ENCODE data around the gene S1PR3. TPM values are rescaled to one million over a fixed set of nuclear protein-coding genes. Genes with fewer than 3 reads are reported as not detected.
A peak's percentile ranks its signal among the peaks of the same experiment; 100 is the strongest.

Gene S1PR3
- total RNA-seq, 1 donor from 2014 or later: 10.0 TPM

- Histone ChIP-seq H3K9me3 (no peaks in the 10 kb centered on the region), H3K27me3 (ENCODE audit: low read depth) (peaks cover 11% of the 10 kb centered on the region), H3K4me3 (peak overlapping the region; percentile 66), H3K4me1 (peaks cover 33% of the 10 kb centered on the region), H3K27ac (no peak overlapping the region), H3K36me3 (no peaks in the 10 kb centered on the region)
- intact Hi-C loops (cut with DNase I): loop anchor here (10.0 kb wide), 1 partner anchor 399 kb away; no protein-coding TSS in a partner anchor
- no peak for TF ChIP-seq CTCF (IDR thresholded peaks at IDR 0.05)
- no peak for ATAC-seq
- DNase-seq: no peak
Observed at GRCh38 chr9:88993871-88994460, 2.7 kb downstream of the S1PR3 start.

GRCh38 chr9:88994469-88995199, 3.4 kb downstream of the S1PR3 start:
- Histone ChIP-seq H3K4me1 (peaks cover 33% of the 10 kb centered on the region), H3K4me3 (no peak overlapping the region), H3K36me3 (no peaks in the 10 kb centered on the region), H3K27ac (no peak overlapping the region), H3K9me3 (no peaks in the 10 kb centered on the region), H3K27me3 (ENCODE audit: low read depth) (peaks cover 11% of the 10 kb centered on the region)
- intact Hi-C loops (cut with DNase I): loop anchor here (10.0 kb wide), 1 partner anchor 400 kb away; no protein-coding TSS in a partner anchor
- no peak for TF ChIP-seq CTCF (IDR thresholded peaks at IDR 0.05)
- DNase-seq (no peak), ATAC-seq (no peak)

GRCh38 chr9:88995200-88995577, 3.9 kb downstream of the S1PR3 start:
- intact Hi-C loops (cut with DNase I): loop anchor here (10.0 kb wide), 1 partner anchor 400 kb away; no protein-coding TSS in a partner anchor
- no peak overlapping the region for H3K27ac ChIP-seq

GRCh38 chr9:88995627-88996026, 4.4 kb downstream of the S1PR3 start:
- DNase-seq (no peak), ATAC-seq (no peak)
- Histone ChIP-seq H3K4me3 (no peak overlapping the region), H3K36me3 (no peaks in the 10 kb centered on the region), H3K27ac (no peak overlapping the region), H3K4me1 (peaks cover 38% of the 10 kb centered on the region), H3K9me3 (no peaks in the 10 kb centered on the region), H3K27me3 (ENCODE audit: low read depth) (peaks cover 11% of the 10 kb centered on the region)
- TF ChIP-seq CTCF (IDR thresholded peaks at IDR 0.05): no peak
- intact Hi-C loops (cut with DNase I): loop anchor here (10.0 kb wide), 1 partner anchor 401 kb away; no protein-coding TSS in a partner anchor

More at GRCh38 chr9:88995200-88995577, 3.9 kb downstream of the S1PR3 start:
- no peak for TF ChIP-seq CTCF (IDR thresholded peaks at IDR 0.05)
- no peak for ATAC-seq
- H3K4me1 ChIP-seq: peaks cover 34% of the 10 kb centered on the region
- no peaks in the 10 kb centered on the region for H3K9me3 ChIP-seq
- no peak overlapping the region for H3K4me3 ChIP-seq
- H3K27me3 ChIP-seq (ENCODE audit: low read depth): peaks cover 11% of the 10 kb centered on the region
- DNase-seq: no peak
- H3K36me3 ChIP-seq: no peaks in the 10 kb centered on the region

- ATAC-seq: no peak
- Histone ChIP-seq H3K4me3 (no peak overlapping the region), H3K9me3 (no peaks in the 10 kb centered on the region), H3K36me3 (no peaks in the 10 kb centered on the region), H3K27me3 (ENCODE audit: low read depth) (peaks cover 7% of the 10 kb centered on the region), H3K27ac (no peak overlapping the region), H3K4me1 (peaks cover 45% of the 10 kb centered on the region)
- intact Hi-C loops (cut with DNase I): loop anchor here (10.0 kb wide), 1 partner anchor 401 kb away; no protein-coding TSS in a partner anchor
- no peak for TF ChIP-seq CTCF (IDR thresholded peaks at IDR 0.05)
- no peak for DNase-seq
Observed at GRCh38 chr9:88996046-88996920, 5.0 kb downstream of the S1PR3 start.

All from lower lobe of right lung (tissue), 2 donors.